Muscle layer of colon (tissue), 2 donors: ENCODE measurements around the gene TBXAS1.
"Not testable (repeated sequence)": the region's sequence is repeated elsewhere in the genome, so short reads cannot be mapped to it uniquely, and the experiment has no call there.

Source experiments
- H3K27ac ChIP-seq: one replicate; pipeline ENCODE4 v1.7.0; 2013; ENCODE audit warnings: low read depth, mild to moderate bottlenecking, low read length, moderate library complexity
- H3K27me3 ChIP-seq, 2 donors: one replicate each; pipeline ENCODE4 v1.7.0; 2013; ENCODE audit warnings: low read length in 2 of 2, mild to moderate bottlenecking in 2 of 2; ENCODE audit not compliant: insufficient read depth in 2 of 2, control insufficient read depth in 1 of 2
- H3K36me3 ChIP-seq: one replicate; pipeline ENCODE4 v1.7.0; 2013; ENCODE audit warnings: mild to moderate bottlenecking, low read length; ENCODE audit not compliant: insufficient read depth
- H3K4me1 ChIP-seq: one replicate; pipeline ENCODE4 v1.7.0; 2013; ENCODE audit warnings: mild to moderate bottlenecking, low read length; ENCODE audit not compliant: insufficient read depth
- H3K4me3 ChIP-seq, 2 donors: one replicate each; pipeline ENCODE4 v1.7.0; 2013; ENCODE audit warnings: low read length in 2 of 2, low read depth in 1 of 2, mild to moderate bottlenecking in 1 of 2, moderate library complexity in 1 of 2
- H3K9ac ChIP-seq: one replicate; pipeline ENCODE4 v1.7.0; 2013; ENCODE audit warnings: low read length
- H3K9me3 ChIP-seq: one replicate; pipeline ENCODE4 v1.7.0; 2013; ENCODE audit warnings: mild to moderate bottlenecking, low read length
- donor health status: abdominal sarcoma.
- donor health status: Adenocarcinoma of cecum.

The TBXAS1 gene

DNA sequence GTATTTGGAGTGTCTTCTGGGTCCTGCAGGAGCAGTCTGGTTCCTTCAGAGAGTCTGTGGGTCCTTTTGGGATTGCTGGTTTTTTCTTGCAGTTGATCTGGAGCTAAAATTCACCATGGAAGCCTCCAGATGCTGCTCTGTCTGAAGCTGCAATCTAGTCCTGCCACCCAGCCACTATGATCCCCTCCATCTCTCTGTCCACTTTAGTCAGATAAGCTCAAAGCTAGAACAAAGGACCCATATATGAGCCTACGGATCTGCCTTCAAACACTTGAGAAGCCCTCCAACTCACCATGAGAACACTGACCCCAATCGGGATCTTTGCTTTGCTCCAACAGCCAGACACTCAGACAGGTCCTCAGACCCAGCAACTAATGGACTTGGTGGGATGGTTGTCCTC, 618 bp upstream of the TBXAS1 start:
- no peak overlapping the region for H3K27ac ChIP-seq
- no peak overlapping the region for H3K9ac ChIP-seq
- H3K4me1 ChIP-seq: peaks cover 5% of the 10 kb centered on the region
- no peaks in the 10 kb centered on the region for H3K9me3 ChIP-seq
- H3K27me3 ChIP-seq: no peaks in the 10 kb centered on the region
- no peaks in the 10 kb centered on the region for H3K36me3 ChIP-seq
- no peak overlapping the region for H3K4me3 ChIP-seq

- no peaks in the 10 kb centered on the region for H3K4me1 ChIP-seq
- H3K9ac ChIP-seq: no peak overlapping the region
- no peaks in the 10 kb centered on the region for H3K36me3 ChIP-seq
- no peaks in the 10 kb centered on the region for H3K9me3 ChIP-seq
- H3K27ac ChIP-seq: no peak overlapping the region
- no peak overlapping the region for H3K4me3 ChIP-seq
- no peaks in the 10 kb centered on the region for H3K27me3 ChIP-seq
Observed at GRCh38 chr7:139829775-139830117, 682 bp downstream of the TBXAS1 start.

- Histone ChIP-seq H3K36me3 (no peaks in the 10 kb centered on the region), H3K9me3 (no peaks in the 10 kb centered on the region), H3K4me1 (no peaks in the 10 kb centered on the region), H3K27ac (no peak overlapping the region), H3K4me3 (no peak overlapping the region), H3K27me3 (no peaks in the 10 kb centered on the region), H3K9ac (no peak overlapping the region)
Observed at GRCh38 chr7:139830292-139830691, 1.2 kb downstream of the TBXAS1 start.

DNA sequence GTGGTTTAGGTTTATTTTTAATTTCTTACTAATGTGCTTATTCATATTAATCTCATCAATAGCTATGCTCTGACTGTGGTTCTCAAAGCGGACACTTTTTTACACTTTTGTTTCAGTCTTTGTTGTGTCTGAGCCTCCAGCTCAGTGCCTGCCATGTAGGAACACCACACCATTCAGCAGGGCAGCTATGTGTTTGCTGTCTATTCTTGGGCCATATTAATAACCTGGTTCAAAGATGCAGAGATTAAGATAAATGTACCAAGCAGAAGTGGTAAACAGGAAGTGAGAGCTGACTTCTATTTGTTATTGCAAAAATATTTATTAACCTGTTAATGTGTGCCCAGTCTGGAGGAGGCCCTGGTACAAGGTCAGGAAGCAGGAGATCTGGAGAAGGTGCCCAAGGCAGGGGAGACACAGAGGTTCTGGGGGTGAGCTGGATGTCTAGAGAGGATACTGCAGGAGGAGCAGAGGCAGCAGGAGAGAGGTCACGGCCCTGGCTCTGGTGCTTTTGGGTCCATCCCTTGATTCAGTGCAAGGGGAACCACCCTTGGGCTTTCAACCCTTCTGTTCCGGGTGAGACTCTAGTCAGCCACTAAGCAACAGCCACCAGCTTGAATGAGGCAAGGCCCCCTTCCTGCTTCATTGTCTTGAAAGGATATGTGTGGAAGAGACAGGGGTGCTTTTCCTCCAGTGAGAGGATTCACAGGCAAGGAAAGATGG, 1.9 kb downstream of the TBXAS1 start:
- no peaks in the 10 kb centered on the region for H3K27me3 ChIP-seq
- H3K4me1 ChIP-seq: no peaks in the 10 kb centered on the region
- H3K27ac ChIP-seq: no peak overlapping the region
- no peak overlapping the region for H3K9ac ChIP-seq
- H3K9me3 ChIP-seq: no peaks in the 10 kb centered on the region
- no peak overlapping the region for H3K4me3 ChIP-seq
- no peaks in the 10 kb centered on the region for H3K36me3 ChIP-seq

DNA sequence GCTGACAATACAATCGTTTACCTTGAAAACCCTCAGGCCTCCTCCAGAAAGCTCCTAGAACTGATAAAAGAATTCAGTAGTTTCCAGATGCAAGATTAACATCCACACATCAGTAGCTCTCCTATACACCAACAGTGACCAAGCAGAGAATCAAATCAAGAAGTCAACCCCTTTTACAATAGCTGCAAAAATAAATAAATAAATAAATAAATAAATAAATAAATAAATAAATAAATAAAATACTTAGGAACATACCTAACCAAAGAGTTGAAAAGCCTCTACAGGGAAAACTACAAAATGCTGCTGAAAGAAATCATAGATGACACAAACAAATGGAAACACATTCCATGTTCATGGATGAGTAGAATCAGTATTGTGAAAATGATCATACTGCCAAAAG, 6.8 kb downstream of the TBXAS1 start:
- not testable (repeated sequence) for H3K4me1 ChIP-seq, H3K27ac ChIP-seq, H3K9me3 ChIP-seq, H3K36me3 ChIP-seq, H3K9ac ChIP-seq, H3K4me3 ChIP-seq, H3K27me3 ChIP-seq

DNA sequence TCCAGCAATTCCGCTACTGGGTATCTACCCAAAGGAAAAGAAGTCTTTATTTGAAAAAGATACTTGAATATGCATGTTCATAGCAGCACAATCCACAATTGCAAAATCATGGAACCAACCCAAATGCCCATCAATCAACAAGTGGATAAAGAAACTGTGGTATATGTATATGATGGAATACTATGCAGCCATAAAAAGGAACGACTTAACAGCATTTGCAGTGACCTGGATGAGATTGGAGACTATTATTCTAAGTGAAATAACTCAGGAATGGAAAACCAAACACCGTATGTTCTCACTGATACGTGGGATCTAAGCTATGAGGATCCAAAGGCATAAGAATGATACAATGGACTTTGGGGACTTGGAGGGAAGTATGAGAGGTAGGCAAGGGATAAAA, 8.2 kb downstream of the TBXAS1 start:
- not testable (repeated sequence) for H3K9ac ChIP-seq, H3K9me3 ChIP-seq, H3K36me3 ChIP-seq, H3K27me3 ChIP-seq, H3K4me1 ChIP-seq, H3K4me3 ChIP-seq, H3K27ac ChIP-seq

DNA sequence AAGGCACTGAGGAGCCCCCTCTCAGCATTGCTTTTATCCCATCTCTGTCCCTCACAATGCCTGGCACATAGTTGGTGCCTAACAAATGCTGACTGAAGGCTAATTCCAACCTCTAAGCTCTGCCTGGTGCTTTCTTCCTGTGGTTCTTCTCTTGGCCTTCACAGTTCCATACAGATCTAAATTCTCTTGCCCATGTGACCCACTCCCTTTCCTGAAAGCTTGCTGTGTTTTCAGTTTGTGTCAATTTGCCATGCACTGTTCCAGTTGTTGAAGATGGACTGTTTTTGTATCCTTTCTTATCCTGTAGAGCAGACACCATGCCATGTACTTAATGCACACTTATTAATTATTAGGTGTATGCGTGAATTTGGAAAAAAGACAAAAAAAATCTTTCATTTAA, 9.2 kb downstream of the TBXAS1 start:
- Histone ChIP-seq H3K4me3 (no peak overlapping the region), H3K36me3 (no peaks in the 10 kb centered on the region), H3K9me3 (no peaks in the 10 kb centered on the region), H3K27ac (no peak overlapping the region), H3K9ac (no peak overlapping the region), H3K4me1 (no peaks in the 10 kb centered on the region), H3K27me3 (no peaks in the 10 kb centered on the region)

DNA sequence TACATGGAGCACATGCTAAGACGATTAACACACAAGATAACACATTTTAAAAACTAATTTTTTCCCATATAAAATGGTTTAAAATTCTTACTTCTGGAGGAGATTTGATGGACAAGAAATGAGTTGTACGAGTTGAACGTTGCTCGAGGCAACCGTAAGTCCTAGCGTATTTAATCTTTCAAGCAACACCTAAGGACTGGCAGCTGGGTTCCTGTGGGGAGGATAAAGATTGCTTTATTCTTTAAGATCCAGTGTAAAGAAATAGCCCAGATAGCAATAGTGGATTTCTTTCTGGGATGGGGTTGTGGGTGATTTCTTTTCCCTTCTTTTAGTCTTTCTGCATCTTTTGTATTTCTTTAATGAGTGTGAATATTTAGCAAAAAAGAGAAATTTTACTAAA, 9.8 kb downstream of the TBXAS1 start:
- H3K36me3 ChIP-seq: no peaks in the 10 kb centered on the region
- H3K9ac ChIP-seq: no peak overlapping the region
- no peaks in the 10 kb centered on the region for H3K9me3 ChIP-seq
- no peak overlapping the region for H3K4me3 ChIP-seq
- H3K27ac ChIP-seq: no peak overlapping the region
- no peaks in the 10 kb centered on the region for H3K27me3 ChIP-seq
- H3K4me1 ChIP-seq: no peaks in the 10 kb centered on the region

- H3K27me3 ChIP-seq: no peaks in the 10 kb centered on the region
- no peaks in the 10 kb centered on the region for H3K9me3 ChIP-seq
- no peak overlapping the region for H3K4me3 ChIP-seq
- H3K4me1 ChIP-seq: no peaks in the 10 kb centered on the region
- no peak overlapping the region for H3K9ac ChIP-seq
- H3K36me3 ChIP-seq: no peaks in the 10 kb centered on the region
- no peak overlapping the region for H3K27ac ChIP-seq
Observed at GRCh38 chr7:139840776-139841175, 11.7 kb downstream of the TBXAS1 start.

GRCh38 chr7:139842401-139843210, 13.5 kb downstream of the TBXAS1 start:
- Histone ChIP-seq H3K27ac (no peak overlapping the region), H3K27me3 (no peaks in the 10 kb centered on the region), H3K9me3 (no peaks in the 10 kb centered on the region), H3K4me3 (no peak overlapping the region), H3K36me3 (no peaks in the 10 kb centered on the region), H3K9ac (no peak overlapping the region), H3K4me1 (no peaks in the 10 kb centered on the region)

DNA sequence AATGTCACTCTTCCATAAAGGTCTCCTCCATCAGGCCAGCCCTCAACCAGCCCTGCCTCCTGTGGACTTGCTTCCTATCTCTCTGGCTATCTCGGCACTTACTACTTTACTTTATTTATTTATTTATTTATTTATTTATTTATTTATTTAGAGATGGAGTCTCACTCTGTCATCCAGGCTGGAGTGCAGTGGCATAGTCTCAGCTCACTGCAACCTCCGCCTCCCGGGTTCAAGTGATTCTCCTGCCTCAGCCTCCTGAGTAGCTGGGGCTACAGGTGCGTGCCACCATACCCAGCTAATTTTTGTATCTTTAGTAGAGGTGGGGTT, 14.1 kb downstream of the TBXAS1 start:
- not testable (repeated sequence) for H3K27ac ChIP-seq, H3K27me3 ChIP-seq, H3K4me3 ChIP-seq, H3K4me1 ChIP-seq, H3K9me3 ChIP-seq, H3K9ac ChIP-seq, H3K36me3 ChIP-seq
